ENCODE data around the gene ST3GAL3.

ST3GAL3 gene

DNA sequence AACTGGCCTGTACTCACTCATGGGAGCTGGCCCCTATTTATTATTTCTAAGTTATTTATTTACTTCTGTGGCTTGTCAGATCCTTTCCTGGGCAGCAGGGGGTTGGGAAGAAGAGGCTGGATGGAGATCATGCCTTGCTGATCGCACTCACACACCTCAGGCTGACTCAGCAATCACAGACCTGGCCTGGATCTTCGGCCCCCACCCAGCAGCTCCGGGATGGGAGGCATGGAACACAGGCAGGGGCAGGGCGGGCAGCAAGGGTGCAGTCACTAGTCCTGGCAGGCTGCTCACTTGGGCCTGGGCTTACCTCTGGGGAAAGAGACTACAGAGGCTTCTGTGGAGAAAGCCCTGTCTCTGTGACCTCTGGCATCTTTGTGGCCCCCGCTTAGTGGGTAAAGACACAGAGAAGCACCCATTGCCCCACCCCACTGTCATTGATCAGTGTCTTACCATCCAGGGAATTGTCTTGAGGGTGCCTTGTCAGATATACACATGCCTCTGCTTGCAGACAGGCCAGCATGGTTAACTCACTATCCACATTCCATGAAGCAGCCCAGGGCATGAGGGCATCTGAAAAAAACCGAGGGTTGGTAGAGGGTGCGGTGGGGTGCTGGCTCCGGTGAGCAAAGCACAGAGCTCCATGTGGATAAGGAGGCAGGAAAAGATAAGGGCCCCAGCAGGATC, 230.0 kb downstream of the ST3GAL3 start:
- peaks cover 5% of the 10 kb centered on the region; the same call in 1 of the 2 replicates for H3K36me3 ChIP-seq (ENCODE audit: insufficient read depth, low read length)
- no peak overlapping the region for H3K27ac ChIP-seq (ENCODE audit: low read depth, low read length)
- peaks cover 22% of the 10 kb centered on the region for H3K27me3 ChIP-seq (ENCODE audit: insufficient read depth, low read length)
- H3K4me1 ChIP-seq (ENCODE audit: insufficient read depth, low read length) = peaks cover 16% of the 10 kb centered on the region
- 87% methylated on average over 8 of the region's 8 CpGs for WGBS
- no peak overlapping the region for H3K4me3 ChIP-seq (ENCODE audit: low read length)
- H3K9me3 ChIP-seq (ENCODE audit: insufficient read depth, low read depth, low read length) = no peaks in the 10 kb centered on the region
- H3K9ac ChIP-seq (ENCODE audit: low read depth, low read length) = no peak overlapping the region

DNA sequence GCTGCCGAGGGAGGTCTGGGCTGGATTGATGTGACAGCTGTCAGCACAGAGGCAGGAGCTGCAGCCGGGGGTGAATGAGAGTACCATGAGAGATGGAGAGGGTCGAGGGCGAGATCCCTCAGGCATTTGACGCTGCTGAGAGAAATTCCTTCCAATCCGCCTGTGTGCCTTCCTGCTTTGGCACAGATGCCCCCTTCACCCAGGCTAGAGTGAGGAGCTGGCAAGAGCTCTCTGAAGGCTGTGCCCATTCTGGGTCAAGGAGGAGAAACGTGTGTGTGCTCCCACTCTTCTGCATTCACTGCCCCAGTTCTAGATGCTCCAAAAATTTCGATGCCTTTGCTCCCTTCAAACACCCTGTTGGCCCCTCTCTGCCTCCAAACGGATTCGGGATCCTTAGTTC, 231.0 kb downstream of the ST3GAL3 start:
- WGBS = 77% methylated on average over 10 of the region's 10 CpGs
- peaks cover 14% of the 10 kb centered on the region; the same call in 1 of the 2 replicates for H3K27me3 ChIP-seq (ENCODE audit: insufficient read depth, low read length)
- no peak overlapping the region for H3K4me3 ChIP-seq (ENCODE audit: low read length)
- peaks cover 5% of the 10 kb centered on the region; the same call in 1 of the 2 replicates for H3K36me3 ChIP-seq (ENCODE audit: insufficient read depth, low read length)
- no peaks in the 10 kb centered on the region for H3K9me3 ChIP-seq (ENCODE audit: insufficient read depth, low read depth, low read length)
- peaks cover 16% of the 10 kb centered on the region for H3K4me1 ChIP-seq (ENCODE audit: insufficient read depth, low read length)
- H3K27ac ChIP-seq (ENCODE audit: low read depth, low read length) = no peak overlapping the region
- H3K9ac ChIP-seq (ENCODE audit: low read depth, low read length) = no peak overlapping the region

DNA sequence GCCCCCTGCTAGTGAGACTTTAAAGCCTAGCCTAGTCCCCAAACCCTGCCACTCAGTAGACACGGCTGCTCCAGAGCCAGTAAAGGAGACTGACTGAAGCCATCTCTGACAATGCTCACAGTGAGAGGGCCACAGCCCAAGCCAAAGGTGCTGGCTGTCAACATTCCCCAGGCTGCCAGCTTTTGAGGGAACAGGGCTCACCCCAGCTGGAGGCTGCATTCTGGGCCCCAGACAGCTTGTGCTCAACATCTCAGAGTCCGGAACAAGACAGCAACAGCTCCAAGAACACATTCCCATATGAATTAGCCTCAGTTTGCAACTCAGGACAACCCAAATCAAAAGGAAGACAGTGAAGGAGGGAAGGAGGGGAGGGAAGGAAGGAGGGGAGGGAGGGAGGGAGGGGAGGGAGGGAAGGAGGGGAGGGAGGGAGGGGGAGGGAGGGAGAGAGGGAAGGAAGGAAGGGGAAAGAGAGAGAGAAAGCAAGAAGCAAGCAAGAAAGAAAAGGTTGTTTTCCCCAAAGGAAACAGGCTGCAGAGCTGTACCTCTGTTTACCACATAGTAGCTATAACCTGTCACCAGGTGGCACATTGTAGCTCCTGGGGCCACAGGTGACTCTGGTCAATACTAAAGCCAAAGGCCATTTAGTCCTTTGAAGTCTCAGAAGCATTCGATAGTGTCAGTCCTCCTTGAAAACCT, 231.7 kb downstream of the ST3GAL3 start:
- Histone ChIP-seq H3K9ac (ENCODE audit: low read depth, low read length) (no peak overlapping the region), H3K36me3 (ENCODE audit: insufficient read depth, low read length) (peaks cover 5% of the 10 kb centered on the region; the same call in 1 of the 2 replicates), H3K9me3 (ENCODE audit: insufficient read depth, low read depth, low read length) (no peaks in the 10 kb centered on the region), H3K4me3 (ENCODE audit: low read length) (no peak overlapping the region), H3K27ac (ENCODE audit: low read depth, low read length) (no peak overlapping the region), H3K4me1 (ENCODE audit: insufficient read depth, low read length) (peaks cover 16% of the 10 kb centered on the region), H3K27me3 (ENCODE audit: insufficient read depth, low read length) (peaks cover 14% of the 10 kb centered on the region; the same call in 1 of the 2 replicates)
- WGBS = 60% methylated on average over 3 of the region's 3 CpGs

DNA sequence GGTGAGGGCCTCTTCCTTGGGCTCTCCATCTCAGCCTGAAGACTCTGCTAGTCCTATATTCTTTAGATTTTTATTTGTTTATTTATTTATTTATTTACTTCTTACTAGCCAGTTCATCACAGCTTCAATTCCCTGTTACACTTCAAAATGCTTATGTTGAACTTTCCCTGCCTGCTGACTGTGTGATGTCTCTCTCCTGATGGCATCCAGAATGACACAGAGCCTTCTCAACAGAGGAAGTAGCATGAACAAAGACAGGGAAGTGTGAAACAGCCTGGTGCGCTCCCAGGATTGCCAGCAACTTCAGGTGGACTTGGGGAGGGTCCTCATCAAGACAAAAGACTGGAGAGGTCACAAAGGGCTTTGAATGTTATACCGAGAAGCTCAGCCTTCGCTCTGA, 235.1 kb downstream of the ST3GAL3 start:
- Histone ChIP-seq H3K4me1 (ENCODE audit: insufficient read depth, low read length) (peaks cover 11% of the 10 kb centered on the region), H3K4me3 (ENCODE audit: low read length) (no peak overlapping the region), H3K36me3 (ENCODE audit: insufficient read depth, low read length) (peaks cover 1% of the 10 kb centered on the region; the same call in 1 of the 2 replicates), H3K9ac (ENCODE audit: low read depth, low read length) (no peak overlapping the region), H3K9me3 (ENCODE audit: insufficient read depth, low read depth, low read length) (no peaks in the 10 kb centered on the region), H3K27me3 (ENCODE audit: insufficient read depth, low read length) (no peaks in the 10 kb centered on the region), H3K27ac (ENCODE audit: low read depth, low read length) (no peak overlapping the region)
- WGBS = 85% methylated on average over 3 of the region's 3 CpGs

- Histone ChIP-seq H3K9me3 (ENCODE audit: insufficient read depth, low read depth, low read length) (no peaks in the 10 kb centered on the region), H3K27ac (ENCODE audit: low read depth, low read length) (no peak overlapping the region), H3K4me3 (ENCODE audit: low read length) (no peak overlapping the region), H3K4me1 (ENCODE audit: insufficient read depth, low read length) (peaks cover 12% of the 10 kb centered on the region; the same call in 1 of the 2 replicates), H3K36me3 (ENCODE audit: insufficient read depth, low read length) (peaks cover 5% of the 10 kb centered on the region; the same call in 1 of the 2 replicates), H3K9ac (ENCODE audit: low read depth, low read length) (no peak overlapping the region), H3K27me3 (ENCODE audit: insufficient read depth, low read length) (no peaks in the 10 kb centered on the region)
- WGBS = 96% methylated on average over 1 of the region's 1 CpG
Observed at GRCh38 chr1:43944860-43945259, 237.5 kb downstream of the ST3GAL3 start.

GRCh38 chr1:43945674-43946235, 238.4 kb downstream of the ST3GAL3 start:
- Histone ChIP-seq H3K4me3 (ENCODE audit: low read length) (peak overlapping the region; percentile 95), H3K9me3 (ENCODE audit: insufficient read depth, low read depth, low read length) (no peaks in the 10 kb centered on the region), H3K27me3 (ENCODE audit: insufficient read depth, low read length) (no peaks in the 10 kb centered on the region), H3K36me3 (ENCODE audit: insufficient read depth, low read length) (peaks cover 12% of the 10 kb centered on the region), H3K4me1 (ENCODE audit: insufficient read depth, low read length) (peaks cover 12% of the 10 kb centered on the region; the same call in 1 of the 2 replicates), H3K27ac (ENCODE audit: low read depth, low read length) (peak overlapping the region; percentile 97; the same call in 1 of the 2 replicates), H3K9ac (ENCODE audit: low read depth, low read length) (peak overlapping the region; percentile 48; the same call in 1 of the 2 replicates)
- 79% methylated on average over 3 of the region's 3 CpGs for WGBS

DNA sequence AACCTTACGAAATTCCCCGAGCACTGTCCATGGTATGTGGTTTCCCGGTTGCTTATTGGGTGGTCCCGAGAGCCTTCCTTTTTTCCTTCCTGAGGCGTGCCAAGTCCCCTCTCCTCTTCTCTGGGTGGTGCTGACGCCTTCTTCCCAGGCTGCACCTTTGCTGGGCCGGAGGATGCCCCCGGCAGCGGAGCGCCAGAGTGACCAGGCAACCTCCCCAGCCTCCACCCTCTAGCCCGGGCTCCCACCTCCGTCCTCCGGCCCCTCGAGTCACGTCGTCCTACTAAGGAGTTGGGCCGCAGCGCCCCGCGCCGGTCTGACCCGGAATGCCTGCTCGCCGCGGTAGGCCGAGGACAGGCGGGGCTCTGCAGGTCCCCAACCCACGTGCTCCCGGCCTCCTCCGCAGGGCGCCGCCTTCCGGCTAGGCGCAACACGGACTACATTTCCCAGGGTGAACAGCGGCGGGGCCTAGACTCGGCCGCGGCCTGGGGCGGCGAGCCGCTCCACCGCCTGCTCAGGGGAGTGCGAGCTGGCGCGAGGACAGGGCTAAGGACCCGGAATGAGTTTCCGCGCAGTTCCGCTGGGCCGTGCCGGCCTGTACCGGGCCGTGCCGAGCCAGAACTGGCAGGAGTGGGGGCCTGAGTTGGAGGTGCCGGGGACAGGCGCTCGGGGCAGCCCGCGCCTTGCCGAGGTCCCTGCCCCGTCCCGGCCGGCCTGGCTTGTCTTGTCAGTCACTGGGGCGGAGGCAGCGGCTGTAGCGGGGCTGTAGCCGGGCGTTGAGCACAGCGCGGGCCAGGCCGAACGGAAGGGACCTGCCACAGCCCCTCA, 239.1 kb downstream of the ST3GAL3 start, which contains the start of gene IPO13:
Gene IPO13 (plus strand): TSS at position 715 of the 825 bp plus-strand sequence. CDS start 651 bp downstream, outside the sequence.
- Histone ChIP-seq H3K27ac (ENCODE audit: low read depth, low read length) (peak within 1 kb of the TSS; percentile 97), H3K4me1 (ENCODE audit: insufficient read depth, low read length) (peaks cover 12% of the 10 kb centered on the region; the same call in 1 of the 2 replicates), H3K36me3 (ENCODE audit: insufficient read depth, low read length) (peaks cover 12% of the 10 kb centered on the region), H3K9me3 (ENCODE audit: insufficient read depth, low read depth, low read length) (no peaks in the 10 kb centered on the region), H3K27me3 (ENCODE audit: insufficient read depth, low read length) (no peaks in the 10 kb centered on the region), H3K9ac (ENCODE audit: low read depth, low read length) (peak within 1 kb of the TSS; percentile 97), H3K4me3 (ENCODE audit: low read length) (peak within 1 kb of the TSS; percentile 95)
- under 1% methylated on average over 74 of the region's 74 CpGs for WGBS

- Histone ChIP-seq H3K27ac (ENCODE audit: low read depth, low read length) (peak overlapping the region; percentile 97), H3K27me3 (ENCODE audit: insufficient read depth, low read length) (no peaks in the 10 kb centered on the region), H3K36me3 (ENCODE audit: insufficient read depth, low read length) (peaks cover 12% of the 10 kb centered on the region), H3K4me1 (ENCODE audit: insufficient read depth, low read length) (peaks cover 12% of the 10 kb centered on the region; the same call in 1 of the 2 replicates), H3K9me3 (ENCODE audit: insufficient read depth, low read depth, low read length) (no peaks in the 10 kb centered on the region), H3K4me3 (ENCODE audit: low read length) (peak overlapping the region; percentile 95), H3K9ac (ENCODE audit: low read depth, low read length) (peak overlapping the region; percentile 97)
- WGBS = 9% methylated on average over 27 of the region's 27 CpGs
Observed at GRCh38 chr1:43947061-43947873, 239.9 kb downstream of the ST3GAL3 start.

DNA sequence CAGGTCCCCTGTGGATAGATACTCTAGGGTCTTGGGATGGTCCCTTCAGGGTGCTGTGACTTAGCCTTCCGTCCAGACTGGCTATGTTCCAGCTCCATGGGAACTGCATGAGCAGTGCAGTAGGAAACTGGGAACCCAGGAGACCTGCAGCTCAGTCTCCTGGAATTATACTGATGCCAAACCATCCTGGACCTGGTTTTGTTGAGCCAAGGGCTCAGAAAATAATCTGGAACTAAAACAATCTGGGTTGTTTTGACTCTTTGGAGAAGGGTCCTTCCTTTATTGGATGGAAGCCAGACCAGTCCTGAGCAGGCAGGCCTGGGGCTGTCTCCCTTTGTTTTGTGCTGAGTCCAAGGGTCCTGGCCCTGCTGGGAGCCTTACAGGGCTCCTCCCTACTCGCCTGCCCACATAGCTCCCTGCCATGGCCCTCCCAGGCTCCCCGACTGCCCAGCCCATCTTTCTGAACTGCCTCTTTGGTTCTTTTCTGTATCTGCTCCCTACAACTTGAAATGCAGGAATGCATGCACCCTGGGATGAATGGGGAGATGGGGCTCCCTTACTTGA, 240.6 kb downstream of the ST3GAL3 start:
- Histone ChIP-seq H3K9me3 (ENCODE audit: insufficient read depth, low read depth, low read length) (no peaks in the 10 kb centered on the region), H3K4me3 (ENCODE audit: low read length) (peak overlapping the region; percentile 95), H3K4me1 (ENCODE audit: insufficient read depth, low read length) (peaks cover 15% of the 10 kb centered on the region; the same call in 1 of the 2 replicates), H3K9ac (ENCODE audit: low read depth, low read length) (no peak overlapping the region), H3K27ac (ENCODE audit: low read depth, low read length) (no peak overlapping the region), H3K36me3 (ENCODE audit: insufficient read depth, low read length) (peaks cover 12% of the 10 kb centered on the region), H3K27me3 (ENCODE audit: insufficient read depth, low read length) (no peaks in the 10 kb centered on the region)
- WGBS = 83% methylated on average over 3 of the region's 3 CpGs

DNA sequence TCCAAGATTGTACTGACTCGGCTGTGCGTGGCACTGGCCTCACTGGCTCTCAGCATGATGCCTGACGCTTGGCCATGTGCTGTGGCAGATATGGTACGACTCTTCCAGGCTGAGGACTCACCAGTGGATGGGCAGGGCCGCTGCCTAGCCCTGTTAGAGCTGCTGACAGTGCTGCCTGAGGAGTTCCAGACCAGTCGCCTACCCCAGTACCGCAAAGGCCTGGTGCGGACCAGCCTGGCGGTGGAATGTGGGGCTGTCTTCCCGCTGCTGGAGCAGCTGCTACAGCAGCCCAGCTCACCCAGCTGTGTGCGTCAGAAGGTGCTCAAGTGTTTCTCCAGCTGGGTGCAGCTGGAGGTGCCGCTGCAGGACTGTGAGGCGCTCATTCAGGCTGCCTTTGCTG, 242.3 kb downstream of the ST3GAL3 start:
- Histone ChIP-seq H3K9me3 (ENCODE audit: insufficient read depth, low read depth, low read length) (no peaks in the 10 kb centered on the region), H3K36me3 (ENCODE audit: insufficient read depth, low read length) (peaks cover 12% of the 10 kb centered on the region), H3K4me3 (ENCODE audit: low read length) (no peak overlapping the region), H3K27me3 (ENCODE audit: insufficient read depth, low read length) (no peaks in the 10 kb centered on the region), H3K4me1 (ENCODE audit: insufficient read depth, low read length) (peaks cover 15% of the 10 kb centered on the region; the same call in 1 of the 2 replicates), H3K9ac (ENCODE audit: low read depth, low read length) (no peak overlapping the region), H3K27ac (ENCODE audit: low read depth, low read length) (no peak overlapping the region)
- 87% methylated on average over 13 of the region's 13 CpGs for WGBS
